HG02852 (cell line): ENCODE measurements around the gene ZCCHC14.
"Not testable (repeated sequence)": the region's sequence is repeated elsewhere in the genome, so short reads cannot be mapped to it uniquely, and the experiment has no call there.

ENCODE experiments used
- ATAC-seq: cut with Tn5 transposase; IDR thresholded peaks from one replicate; pipeline ENCODE4 v1.9.1; 2021; ENCODE audit warnings: mild to moderate bottlenecking, moderate library complexity; ENCODE audit not compliant: unreplicated experiment

The ZCCHC14 gene

DNA sequence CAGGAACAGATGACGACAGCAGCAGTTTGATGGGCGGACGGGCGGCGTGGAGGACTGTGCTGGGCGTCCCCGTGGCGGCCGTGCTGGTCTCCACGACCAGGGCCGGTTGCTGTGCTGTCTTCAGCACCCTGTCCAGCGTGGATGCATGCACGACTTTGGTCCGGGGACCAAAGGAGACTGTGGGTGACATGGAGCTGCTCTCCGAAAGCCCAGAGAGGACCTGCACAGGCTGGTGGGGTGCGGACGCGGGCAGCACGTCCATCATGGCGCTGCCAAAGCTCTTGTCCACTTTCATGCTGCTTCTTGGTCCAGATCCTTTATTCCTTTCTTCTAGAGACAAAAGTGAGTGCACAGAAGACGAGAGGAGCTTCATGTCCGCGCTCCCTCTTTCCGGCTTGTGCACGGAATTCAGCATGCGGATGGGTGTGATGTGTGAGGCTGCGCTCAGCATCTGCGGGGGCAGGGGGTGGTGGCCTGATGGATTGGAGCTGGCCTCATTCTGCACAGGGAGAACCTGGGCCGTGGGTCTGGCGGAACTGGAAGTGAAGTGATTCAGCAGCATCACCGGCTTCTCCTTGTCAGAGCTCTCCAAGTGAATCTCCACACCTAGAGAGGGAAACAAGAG, 80.3 kb downstream of the ZCCHC14 start:
- no peak for ATAC-seq

DNA sequence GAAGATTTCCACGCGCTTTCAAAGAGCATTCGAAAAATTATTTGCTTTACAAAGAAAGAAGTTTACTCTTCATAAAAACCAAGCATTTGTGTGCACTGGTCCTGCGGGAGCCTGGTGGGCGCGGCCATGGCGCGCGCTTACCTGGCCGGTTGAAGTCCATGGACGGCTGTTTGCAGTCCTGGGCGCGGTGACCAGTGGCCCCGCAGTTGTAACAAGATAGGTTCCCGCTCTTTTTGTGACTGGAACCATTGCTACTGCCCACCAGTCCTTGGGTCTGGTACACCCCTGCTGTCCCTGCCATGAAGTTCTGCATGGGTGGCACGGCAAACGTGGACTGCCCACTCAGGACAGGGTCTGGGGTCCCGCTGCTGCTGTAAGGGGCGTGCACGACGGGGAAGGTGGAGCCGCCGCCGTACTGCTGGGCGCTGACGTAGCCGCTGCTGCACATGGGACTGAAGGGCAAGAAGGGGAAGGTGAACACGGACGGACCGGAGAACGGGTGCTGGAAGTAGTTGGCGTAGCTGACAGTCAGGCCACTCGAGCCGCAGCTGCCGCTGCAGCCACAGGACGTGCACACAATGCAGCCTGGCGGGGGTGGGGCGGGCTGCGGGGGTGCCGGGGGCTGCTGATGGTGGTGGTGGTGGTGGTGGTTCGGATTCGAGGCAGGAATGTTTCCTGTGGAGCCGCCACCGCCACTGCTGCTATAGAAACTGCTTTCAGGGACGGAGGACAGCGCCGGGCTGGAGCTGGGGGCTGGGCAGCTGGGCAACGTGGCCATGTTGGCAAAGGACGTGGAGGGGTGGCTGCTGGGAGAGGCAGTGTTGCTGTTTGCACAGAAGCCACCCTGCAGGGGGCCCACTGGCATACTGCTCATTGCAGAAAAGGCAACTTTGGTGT, 81.2 kb downstream of the ZCCHC14 start:
- ATAC-seq = no peak

DNA sequence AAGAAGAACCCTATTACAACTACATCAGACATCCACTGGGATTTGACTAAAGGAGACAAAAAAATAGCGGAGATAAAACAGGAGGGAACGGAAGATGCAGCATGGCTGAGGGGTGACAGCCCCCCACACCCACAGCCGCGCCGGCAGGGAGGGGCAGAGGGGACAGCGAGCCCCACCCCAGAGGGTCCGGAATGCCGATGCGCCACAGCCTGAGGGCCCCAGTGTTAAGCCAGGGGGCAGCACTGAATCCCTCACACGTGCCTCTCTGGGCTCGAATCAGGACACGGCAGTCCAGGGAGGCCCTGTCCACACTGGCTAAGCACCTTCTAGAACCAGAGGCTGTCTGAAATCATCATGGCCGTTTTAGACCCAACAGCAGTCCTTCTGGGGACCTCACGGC, 81.9 kb downstream of the ZCCHC14 start:
- ATAC-seq = no peak

DNA sequence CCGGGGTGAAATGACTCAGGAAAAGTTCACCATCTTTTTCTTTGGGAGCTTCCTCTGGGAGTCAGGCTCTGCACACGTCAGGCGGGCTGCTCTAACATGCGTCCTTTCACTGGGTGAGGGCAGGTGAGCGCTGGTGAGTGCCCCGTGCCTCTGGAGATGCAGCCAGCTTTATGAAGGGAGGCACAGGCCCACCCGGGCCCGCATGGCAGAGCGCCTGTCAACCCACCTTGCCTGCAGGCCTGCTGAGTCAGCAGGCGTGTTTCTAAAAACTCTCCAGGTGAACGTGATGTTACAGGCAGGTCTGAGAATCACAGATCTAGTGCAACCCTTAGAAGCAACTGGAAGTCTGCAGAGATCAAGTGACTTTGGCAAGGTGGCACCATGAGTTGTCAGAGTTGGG, 82.3 kb downstream of the ZCCHC14 start:
- no peak for ATAC-seq

DNA sequence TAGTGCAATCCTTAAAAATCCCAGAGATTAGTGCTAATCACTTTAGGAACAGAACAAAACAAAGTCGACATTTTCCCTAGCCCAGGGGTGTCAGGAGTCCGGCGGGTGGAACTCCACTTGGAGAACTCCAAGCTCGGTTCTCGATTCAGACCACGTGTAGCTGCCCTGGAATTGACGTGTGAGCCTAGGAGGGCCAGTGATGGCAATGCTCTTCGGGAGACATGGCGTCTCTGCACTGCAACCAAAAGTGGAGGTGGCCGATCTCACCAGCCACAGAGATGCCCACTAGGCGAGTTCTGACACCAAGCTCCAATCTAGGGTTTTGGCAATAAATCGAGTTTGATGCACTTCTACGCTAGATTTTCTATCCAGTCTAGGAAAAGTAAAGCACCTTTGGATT, 83.0 kb downstream of the ZCCHC14 start:
- no peak for ATAC-seq

DNA sequence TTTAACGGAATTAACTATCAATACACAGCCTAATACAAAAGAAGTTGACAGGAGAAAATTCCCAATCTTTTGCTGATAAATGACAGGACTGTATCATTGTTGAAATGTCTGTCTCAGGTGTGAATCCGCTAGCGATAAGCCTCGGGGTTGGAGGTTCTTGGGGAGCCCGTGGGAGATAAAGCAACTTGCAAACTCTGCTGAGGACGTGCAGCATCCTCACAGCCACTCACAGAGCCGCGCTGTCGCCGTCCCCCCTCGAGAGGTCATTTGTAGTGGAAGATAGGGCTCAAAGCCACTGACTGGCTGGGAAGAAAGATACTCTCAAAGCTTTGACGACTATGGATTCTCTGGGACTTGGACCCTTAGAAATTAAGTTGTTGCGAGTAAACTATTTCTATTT, 83.7 kb downstream of the ZCCHC14 start:
- no peak for ATAC-seq

DNA sequence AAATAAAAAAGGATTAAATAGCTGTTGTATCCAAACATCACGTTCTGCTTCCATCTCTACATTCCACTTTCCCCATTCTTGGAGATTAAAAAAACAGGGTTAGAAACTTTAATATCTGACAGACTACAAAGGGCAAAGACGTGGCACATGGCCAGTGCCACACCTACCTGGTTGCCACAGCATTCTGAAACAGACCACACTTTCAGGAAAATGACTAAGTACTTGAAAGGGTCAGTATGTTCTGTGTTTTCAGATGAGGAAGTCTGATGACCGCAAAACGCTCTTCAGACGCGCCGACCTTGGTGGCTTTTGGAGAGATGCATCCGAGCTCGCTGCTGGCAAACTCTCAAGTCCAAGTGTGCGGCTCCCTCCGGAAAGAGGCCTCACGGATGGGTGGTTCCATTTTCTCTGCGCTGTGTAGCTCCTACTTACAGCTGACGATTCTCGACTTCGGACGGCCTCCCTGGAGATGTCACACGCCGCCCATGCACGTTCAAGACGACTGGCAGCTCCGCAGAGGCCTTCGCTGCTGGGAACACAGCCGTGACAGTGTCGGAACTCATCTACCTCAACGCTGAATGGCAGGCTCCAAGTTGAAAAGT, 85.2 kb downstream of the ZCCHC14 start:
- ATAC-seq = no peak

DNA sequence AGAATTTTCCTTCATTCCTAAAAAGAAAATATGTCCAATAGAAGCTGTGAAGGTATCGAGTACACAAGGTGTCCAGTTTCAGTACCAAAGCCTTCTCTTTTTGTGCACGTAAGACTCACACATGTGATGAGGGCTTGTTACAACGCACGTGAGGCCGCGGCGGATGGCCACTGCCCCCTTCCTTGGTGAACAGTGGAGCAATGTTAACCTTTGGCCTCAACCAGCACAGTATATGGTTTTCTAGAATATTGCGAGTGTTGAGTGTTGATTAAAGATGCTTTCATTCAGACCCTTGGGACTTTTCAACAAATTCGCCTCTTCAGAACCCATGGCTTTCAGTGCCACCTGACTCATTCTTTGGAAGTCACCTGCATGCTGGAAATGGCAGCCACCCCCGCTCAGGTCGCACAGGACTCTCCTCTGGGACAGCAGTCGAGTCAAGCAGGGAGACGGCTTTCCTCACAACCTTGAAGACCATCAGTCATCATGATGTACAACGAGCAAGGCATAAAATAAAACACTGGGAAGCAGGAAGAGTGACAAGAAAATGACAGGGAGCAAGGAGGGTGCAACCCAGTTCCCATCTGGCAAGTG, 86.2 kb downstream of the ZCCHC14 start:
- ATAC-seq = no peak

DNA sequence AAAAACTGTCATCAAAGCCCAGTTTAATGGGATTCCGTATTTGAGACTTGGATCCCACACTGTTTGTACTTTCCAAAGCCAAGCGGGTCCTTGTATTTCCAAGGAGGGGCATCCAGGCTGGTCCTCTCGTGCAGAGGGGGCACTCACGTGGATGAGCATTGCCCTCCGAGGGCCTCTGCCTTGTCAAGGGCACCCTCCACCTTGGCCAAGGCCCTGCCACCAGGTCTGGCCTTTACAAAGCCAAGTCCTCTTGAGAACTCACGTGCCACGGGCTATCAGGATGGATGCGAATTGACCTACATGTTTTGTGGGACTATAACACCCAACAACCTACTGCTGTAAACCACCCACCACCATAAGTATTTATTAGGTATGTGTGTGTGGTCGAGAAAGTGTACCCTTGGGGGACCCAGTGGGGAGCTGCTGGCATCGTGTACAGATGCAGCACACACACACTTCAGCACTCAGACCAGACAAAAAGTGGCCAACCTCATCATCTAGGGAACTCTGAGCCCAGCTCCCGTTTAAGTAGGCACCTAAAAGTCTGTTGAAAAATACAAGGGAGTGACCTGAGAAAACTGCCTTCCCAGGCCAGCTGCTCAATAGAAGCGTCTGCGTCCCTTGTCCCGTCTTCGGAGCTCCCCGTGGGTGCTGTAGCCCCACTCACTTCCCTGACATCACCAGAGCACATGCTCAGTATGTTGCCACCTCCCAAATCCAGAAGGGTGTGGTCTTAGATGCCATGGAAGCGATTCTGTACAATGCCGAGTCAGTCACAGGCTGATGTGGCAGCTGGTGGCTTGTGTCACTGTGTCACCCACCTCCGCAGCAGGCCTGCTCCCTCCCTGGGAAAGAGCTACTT, 87.8 kb downstream of the ZCCHC14 start:
- no peak for ATAC-seq

DNA sequence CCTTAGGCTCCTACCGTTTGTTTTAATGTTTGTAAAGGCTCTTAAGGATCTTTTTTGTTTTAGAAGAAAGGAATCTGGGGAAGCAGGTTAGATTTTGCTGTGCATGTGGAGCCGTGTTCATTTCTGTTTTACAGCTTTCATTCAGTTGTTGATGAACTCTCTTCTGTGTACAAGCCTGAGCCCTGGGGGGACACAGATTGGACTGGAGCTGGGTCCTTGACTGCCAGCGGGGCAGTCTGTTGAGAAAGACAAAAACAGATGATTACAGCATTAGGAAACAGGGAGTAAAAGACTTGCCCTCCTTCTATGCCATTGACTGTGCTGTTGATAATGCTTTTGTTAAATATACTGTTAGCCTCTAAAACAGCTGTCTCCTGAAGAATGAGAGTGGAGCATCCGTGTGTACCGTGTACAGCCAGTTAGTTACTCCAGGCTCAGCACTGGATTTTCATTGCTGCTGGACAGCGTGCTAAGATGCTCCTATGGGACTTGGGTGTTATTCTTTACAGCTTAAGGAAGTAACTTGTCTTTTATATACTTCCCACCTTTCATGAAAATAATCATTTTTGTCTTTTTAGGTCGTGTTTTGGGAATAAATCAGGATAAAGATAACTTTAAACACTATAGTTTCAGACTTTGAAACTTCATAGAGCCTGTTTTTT, 97.5 kb downstream of the ZCCHC14 start:
- no peak for ATAC-seq

DNA sequence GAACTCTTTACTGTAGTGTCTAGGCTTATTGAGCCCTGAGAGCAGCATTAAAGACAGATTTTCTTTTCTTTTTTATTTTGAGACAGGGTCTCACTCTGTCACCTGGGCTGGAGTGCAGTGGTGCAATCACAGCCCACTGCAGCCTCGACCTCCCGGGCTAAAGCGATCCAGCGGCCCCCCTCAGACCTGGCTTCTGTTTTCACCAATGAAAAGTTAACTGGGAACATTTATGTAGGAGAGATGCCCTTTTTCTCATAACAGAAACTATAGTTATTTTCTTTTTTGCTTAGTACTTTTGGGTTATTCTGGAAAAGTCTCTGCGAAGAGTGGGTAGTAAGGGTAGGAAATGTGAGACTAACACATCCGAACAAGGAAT, 99.2 kb downstream of the ZCCHC14 start:
- ATAC-seq = no peak

DNA sequence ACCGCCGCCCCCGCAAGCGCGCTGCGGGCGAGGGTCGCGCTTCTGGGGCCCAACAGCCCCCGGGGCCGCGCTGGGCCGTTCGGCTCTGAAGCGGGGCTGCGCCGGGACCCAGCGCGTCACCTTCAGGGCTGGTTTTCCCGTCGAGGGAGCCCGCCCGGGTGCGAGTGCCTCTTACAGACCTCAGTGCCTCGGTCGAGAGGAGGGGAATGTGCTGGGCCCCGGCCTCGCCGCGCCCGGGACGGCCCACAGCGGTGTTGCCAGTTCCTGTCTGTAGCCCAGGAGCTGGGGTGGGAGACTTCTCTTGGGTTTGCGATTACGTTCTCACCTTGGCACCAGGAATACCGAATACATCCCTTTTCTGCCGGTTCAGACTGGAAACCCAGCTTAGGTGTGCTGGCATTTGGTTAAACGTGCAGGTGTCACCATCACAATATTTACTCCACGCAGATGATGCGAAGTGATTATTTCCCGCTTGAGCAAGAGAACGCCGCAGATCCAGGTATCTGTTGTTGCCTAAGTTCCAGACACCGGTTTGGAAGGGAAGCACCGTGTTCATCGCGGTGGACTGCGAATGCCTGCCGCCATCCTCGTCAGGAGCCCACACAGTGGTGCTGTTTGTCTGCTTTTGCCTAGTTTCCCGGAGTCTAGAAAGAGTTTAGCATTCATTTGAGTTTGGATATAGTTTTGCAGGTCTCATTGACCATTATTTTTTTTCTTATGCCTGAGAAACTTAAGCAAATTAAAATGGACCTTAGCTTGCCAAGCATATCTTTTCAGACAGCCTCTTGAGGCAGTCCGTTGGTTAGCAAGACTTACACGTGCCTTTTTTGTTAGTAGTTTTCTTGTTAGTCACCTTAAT, 99.8 kb downstream of the ZCCHC14 start:
- ATAC-seq = peak; percentile 1

DNA sequence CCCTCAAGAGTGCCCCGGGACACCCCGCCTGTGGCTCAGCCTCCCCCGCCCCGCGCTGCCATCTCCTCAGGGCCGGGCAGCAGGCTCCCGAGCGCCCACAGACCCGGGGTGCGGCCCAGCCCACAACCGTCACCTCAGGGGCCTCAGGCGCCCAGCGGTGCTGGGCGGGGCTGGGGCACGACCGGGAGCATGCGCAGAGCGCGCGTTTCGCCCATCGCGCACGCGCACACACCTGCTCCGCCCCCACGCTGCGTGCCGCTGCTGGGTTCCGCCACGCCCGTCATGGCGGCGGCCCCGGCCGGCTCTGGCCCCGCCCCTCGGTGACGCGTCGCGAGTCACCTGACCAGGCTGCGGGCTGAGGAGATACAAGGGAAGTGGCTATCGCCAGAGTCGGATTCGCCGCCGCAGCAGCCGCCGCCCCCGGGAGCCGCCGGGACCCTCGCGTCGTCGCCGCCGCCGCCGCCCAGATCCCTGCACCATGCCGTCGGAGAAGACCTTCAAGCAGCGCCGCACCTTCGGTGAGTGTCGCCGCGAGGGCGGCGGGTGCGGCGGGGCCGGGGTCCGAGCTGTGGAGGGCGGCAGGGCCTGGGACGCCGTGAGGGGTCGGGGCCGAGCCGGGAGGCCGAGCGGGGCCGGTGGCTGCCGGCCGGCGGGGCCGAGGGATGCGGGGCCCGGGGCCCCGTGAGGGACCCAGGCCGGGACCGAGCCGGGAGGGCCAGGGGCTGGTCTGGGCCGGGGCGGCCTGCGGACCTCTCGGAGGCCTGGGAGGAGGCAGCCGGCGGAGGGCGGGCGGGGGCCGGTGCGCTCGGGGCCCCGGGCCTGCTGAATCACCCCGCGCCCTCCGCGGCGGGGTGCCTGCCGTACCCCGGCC, 100.6 kb downstream of the ZCCHC14 start, which contains the start of gene MAP1LC3B:
TSS of gene MAP1LC3B (plus strand) at position 387 of the 871 bp plus-strand sequence. CDS start at position 479, 92 bp downstream.
- ATAC-seq = peak; percentile 64

DNA sequence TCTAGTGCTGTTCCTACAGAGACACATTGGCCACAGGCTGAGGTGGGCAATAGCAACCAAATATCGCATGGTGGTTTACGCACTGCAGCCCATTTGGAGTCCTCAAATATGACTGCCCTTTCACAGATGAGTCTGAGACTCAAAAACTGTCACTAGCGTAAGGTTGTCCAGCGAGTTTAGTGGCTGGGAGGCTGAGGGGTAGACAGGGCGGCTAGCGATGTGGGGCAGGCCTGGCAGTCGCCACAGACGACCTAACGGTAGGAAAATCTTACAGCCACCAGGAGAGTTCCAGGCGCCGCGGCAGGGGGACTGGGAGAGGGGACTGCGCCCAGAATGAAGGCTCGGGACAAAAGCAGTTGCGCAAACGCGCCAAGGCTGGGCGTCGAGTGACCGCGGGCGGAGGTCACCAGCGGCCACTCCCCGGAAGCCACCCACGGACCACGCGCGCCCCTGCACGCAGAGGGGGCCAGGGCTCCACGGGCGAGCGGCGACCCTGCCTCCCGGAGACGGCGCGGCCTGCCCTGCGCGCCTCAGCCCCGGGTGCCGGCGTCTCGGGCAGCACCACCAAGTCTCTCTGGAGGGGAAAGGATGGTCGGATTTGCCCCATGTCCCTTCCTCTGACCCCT, 101.4 kb downstream of the ZCCHC14 start:
- ATAC-seq = peak; percentile 6

DNA sequence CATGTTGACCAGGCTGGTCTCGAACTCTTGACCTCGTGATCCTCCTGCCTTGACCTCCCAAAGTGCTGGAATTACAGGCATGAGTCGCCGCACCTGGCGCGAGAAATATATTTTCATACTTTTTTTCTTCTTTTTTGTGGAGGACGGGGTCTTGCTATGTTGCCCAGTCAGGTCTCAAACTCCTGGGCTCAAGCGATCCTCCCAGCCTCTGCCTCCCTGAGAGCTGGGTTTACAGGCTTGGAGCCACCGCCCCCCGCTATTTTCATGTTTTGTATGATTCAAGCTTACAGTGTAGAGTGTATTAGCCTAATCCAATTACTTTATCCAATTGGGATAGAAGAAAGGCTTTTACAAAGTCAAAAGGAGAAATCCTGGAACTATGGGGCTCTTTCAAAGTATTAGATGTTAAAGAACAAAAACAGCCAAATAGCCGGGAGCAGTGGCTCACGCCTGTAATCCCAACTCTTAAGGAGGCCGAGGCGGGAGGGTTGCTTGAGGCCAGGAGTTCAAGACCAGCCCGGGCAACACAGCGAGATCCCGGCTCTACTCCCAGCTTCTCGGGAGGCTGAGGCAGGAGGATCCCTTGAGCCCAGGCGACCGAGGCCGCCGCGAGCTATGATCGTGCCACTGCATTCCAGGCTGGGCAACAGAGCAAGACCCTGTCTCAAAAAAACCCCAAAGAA, 102.0 kb downstream of the ZCCHC14 start:
- ATAC-seq = no peak

DNA sequence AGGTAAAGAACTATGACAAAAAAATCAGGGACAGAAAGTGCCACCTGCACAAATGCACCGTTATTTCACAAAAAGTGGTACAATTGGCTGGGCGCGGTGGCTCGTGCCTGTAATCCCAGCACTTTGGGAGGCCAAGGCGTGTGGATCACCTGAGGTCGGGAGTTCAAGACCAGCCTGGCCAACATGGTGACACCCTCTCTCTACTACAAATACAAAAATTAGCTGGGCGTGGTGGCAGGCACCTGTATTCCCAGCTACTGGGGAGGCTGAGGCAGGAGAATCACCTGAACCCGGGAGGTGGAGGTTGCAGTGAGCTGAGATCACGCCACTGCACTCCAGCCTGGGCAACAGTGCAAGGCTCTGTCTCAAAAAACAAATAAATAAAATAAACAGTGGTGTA, 102.9 kb downstream of the ZCCHC14 start:
- ATAC-seq = not testable (repeated sequence)

DNA sequence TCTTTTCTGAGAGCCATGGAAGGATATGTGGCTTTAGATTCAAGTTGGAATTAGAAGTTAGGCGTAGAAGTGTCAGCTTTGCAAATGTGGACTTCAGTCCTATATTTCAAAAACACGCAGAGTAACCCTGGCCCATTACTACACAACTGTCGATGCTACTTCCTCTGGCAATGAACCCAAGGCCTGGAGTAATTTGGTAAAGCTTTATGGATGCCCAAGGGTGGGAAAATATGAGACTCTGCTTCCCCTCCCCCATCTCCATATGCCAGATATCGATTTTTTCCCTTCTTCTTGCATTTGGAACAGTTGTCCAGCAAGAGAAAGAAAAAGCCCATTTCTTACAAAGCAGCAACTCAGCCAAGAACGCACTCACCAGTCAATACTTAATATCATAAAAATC, 103.6 kb downstream of the ZCCHC14 start:
- ATAC-seq = no peak
